Left colon (tissue), 2 donors: ENCODE results near the gene PCYT2. TPM values are rescaled to one million over a fixed set of nuclear protein-coding genes. Genes with fewer than 3 reads are reported as not detected.

ENCODE experiments used
- ATAC-seq: fragments of 200-7000 bp; cut with Tn5 transposase; one replicate; pipeline ENCODE4 v1.9.1; 2020; ENCODE audit warnings: mild to moderate bottlenecking, moderate library complexity
- DNase-seq, 2 donors: peaks; one replicate each; pipeline ENCODE4 v3.0.0-alpha.2; 2020
- intact Hi-C, 2 donors: fragments of 100-400 bp; cut with DNase I in 1 of 2; cut with micrococcal nuclease in 1 of 2; formaldehyde crosslinking; loops; one replicate each; pipeline versions ENCODE4 v1.11.2 to v1.14.0; 2022; cut with DNase I, micrococcal nuclease
- total RNA-seq, 2 donors: library from RNA; stranded (reverse); fragmentation: NEBNext Ultra II Directional; extraction: Animal tissue kit (Norgen Biotek cat#: 25700); gene quantifications; one replicate each; pipeline ENCODE4 v1.2.1, GENCODE V29; 2021
- donor health status: DM: no; HTN: no; CAD: no.
- donor health status: DM: yes; HTN: yes; CAD: no.

The PCYT2 gene
- total RNA-seq, 2 donors from 2014 or later = 49.9 to 68.9 TPM

DNA sequence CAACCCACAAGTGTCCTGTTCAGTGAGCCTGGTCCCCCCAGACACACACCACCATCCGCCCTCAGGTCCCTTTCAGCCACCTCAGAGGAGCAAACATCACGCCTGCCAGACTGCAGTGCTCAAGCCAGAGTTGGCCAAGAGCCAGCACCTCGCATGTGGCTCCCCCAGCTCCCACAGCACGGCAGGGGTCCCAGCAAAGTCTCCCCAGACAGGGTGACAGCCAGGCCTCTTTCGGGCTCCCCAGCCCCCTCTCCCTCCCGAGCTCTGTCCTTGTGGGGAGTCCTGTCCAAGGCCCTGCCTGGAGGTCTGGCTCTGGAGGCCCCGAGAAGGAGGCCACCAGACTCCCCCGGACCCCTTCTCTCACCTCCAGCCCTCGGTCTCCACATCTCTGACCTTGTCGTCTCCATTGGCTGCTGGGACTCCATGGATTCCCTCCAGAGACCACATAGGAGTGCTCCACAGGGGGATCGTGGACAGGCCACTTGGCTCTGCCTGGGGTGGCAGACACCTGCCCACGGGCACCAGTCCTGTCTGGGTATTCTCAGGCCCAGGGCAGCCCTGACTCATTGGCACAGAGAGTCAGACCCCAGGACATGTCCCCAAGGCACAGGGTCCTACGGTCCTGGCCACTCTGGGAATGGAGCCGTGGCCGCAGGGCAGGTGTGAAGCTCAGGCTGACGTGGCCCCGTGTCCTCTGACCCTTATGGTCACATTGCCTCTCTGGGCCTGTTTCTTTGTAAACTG is 37.6 kb upstream of the PCYT2 start:
- intact Hi-C loops = no loop called here
- DNase-seq (no peak), ATAC-seq (no peak)

GRCh38 chr17:81947189-81947588 is 36.0 kb upstream of the PCYT2 start, which contains the start of gene MYADML2:
TSS of gene MYADML2 (minus strand) at chr17:81947233. CDS start at chr17:81941741, 5,492 bp downstream.
- intact Hi-C loops = no loop called here
- DNase-seq (no peak), ATAC-seq (no peak)

- no peak for DNase-seq
- ATAC-seq = no peak
- intact Hi-C loops = no loop called here
Measured at GRCh38 chr17:81944858-81945257, 33.7 kb upstream of the PCYT2 start.

- ATAC-seq = no peak
- intact Hi-C loops = no loop called here
Measured at GRCh38 chr17:81942167-81942553, 31.0 kb upstream of the PCYT2 start.

DNA sequence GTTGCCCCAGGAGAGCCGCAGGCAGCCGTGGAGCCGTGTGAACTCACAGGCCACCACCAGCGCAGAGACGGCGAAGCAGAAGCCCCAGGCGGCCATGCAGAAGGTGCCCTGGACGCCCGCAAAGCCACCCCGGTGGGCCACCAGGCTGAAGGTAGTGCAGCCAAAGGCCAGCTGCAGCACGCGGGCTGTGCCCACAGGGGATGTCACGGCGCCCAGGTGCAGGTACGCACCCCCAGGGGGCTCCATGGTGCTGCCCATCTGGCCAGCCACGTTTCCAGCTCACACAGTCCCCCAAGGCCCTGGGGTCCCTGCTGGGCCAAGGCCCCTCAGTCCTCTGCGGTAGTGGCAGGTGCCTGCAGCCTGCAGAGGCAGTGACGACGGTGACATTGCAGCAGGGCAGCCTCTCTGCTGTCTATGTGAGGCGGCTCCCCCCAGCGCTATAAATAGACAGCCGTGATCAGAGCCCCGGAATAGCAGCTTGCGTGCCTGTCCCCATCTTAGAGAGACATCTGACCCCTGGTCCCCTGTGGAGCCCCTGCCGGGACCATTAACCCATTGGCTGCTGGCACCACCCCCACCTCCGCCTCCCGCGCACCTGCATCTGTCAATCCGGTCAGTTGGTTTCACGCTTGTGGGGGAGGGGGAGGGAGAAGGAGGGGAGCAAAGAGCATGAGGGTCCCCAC is 30.4 kb upstream of the PCYT2 start:
- intact Hi-C loops = no loop called here
- ATAC-seq = no peak
- no peak for DNase-seq

More at GRCh38 chr17:81942167-81942553, 31.0 kb upstream of the PCYT2 start:
- DNase-seq = no peak

DNA sequence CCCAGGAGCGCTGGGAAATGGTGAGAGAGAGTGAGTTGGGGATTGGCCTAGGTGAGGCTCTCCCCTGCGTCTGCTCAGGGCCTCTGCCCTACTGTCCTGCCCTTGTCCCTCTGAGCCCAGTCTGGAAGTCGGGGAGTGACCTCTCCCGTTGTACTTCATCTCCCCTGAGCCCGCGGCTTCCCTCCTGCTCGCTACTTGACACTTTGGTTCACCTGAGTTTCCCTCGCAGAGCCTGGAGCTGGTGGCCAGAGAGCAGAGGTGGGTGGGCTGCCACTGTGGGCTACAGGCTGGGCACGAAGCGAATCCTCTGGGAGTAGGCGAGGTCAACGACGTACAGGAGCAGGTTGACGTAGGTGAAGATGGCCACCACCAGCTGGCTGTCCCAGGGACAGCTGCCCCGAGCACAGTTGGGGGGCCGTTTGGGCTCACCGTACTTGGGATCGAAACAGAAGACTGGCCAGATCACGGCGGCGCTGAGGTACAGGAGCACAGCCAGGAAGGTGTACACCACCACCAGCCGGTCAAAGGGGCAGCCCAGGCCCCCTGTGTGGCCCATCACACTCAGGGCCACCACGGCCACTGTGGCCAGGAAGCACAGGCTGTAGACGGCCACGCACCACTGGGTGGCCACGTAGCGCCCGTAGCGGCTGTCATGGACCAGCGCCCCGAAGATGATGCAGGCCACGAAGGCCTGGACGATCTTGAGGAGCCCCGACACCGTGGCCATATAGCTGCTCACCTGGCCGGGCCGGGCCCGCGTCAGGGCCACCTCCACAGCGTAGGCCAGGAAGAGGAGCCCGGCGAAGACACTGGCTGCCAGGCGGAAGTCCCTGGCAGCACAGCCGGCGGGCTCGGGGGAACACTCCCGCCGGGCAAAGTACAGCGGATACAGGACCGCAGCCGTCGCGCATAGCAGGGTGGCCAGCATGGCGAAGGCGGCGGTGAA is 29.6 kb upstream of the PCYT2 start:
- DNase-seq (peak in 1 of 2 donors; percentile 53), ATAC-seq (peak; percentile 63)
- intact Hi-C loops = no loop called here

DNA sequence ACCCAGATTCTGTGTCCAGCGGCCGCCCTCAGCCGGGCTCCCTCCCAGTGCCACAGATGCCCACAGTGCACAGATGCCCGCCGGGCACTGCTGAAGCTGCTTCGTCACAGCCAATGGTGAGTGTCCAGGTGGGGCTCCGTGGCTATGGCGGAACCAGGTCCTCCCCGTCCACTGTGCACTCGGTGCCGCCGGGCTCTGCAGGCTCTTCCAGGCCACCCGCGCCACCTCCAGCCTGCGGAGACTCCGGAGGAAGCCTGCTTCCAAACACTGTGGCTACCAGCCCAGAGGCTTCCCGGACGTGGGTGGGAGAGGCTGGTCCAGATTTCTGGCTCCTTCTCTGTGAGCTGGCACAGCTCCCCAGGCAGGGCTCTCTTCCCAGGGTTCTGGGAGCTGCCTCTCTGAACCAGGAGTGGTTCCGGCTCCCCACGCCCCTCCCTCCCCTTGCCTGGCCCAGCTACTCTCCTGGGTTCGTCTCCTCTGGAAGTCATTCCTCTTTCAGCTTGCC is 28.7 kb upstream of the PCYT2 start:
- intact Hi-C loops = no loop called here
- no peak for ATAC-seq
- DNase-seq = no peak

- no peak for ATAC-seq
- intact Hi-C loops = no loop called here
- DNase-seq = no peak
Measured at GRCh38 chr17:81939218-81939617, 28.0 kb upstream of the PCYT2 start.

DNA sequence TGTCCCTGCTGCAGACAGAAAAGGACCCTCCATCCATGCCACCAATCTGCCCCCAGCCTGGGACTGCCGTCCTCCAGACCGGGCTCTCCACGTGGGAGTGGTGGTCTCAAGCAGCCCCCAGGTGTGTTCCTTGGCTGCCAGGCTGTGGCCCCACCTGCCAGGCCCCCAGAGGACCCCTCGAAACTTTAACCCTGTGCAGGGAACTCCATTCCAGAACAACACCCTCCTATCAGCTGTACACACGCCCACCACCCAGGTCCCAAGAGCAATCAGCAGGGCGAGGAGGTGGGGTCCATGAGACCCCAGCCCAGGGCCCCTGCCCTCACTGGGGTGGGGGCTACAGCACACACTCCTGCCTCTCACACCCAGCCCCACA is 24.5 kb upstream of the PCYT2 start:
- ATAC-seq (no peak), DNase-seq (no peak)
- intact Hi-C loops = no loop called here

DNA sequence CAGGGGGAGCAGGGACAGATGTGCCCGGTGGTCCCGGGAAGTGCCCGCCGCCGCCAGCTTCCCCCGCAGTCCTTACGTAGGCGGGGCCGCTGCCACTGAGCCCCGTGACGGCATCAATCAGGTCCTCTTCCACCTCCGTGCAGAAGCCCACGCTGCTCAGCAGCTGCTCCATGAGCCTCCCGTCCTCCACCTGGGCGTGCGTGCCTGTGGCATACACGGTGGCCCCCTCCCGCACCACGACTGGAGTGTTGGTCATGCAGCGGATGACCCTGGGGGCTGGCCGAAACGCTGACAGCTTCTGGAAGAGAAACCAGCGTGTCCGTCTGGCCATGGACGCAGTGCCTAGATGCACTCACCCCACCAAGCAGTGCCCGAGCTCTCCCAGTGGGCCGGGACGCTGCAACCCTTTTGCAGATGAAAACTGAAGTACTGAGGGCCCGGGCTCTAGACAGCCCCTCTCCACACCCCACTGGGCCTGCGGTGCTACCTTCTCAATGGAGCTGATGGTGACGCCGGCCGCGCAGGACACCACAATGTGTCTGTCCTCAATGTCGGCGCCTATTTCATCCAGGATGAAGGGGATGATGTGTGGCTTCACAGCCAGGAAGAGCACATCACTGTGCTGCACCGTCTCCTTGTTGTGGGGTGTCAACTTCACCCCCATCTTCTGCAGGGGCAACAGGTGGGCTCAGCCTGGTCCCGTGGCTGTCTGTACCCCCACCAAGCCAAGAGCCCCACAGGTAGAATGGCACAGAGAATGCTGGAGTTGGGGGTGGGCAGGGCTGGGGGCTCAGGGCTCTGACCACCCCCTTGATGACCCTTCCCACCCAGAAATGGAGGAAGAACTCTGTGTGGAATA is 23.9 kb upstream of the PCYT2 start:
- DNase-seq (no peak), ATAC-seq (no peak)
- intact Hi-C loops = no loop called here

- intact Hi-C loops = no loop called here
- no peak for ATAC-seq
- peak in 1 of 2 donors; percentile 23 for DNase-seq
Measured at GRCh38 chr17:81934098-81934757, 23.0 kb upstream of the PCYT2 start.

DNA sequence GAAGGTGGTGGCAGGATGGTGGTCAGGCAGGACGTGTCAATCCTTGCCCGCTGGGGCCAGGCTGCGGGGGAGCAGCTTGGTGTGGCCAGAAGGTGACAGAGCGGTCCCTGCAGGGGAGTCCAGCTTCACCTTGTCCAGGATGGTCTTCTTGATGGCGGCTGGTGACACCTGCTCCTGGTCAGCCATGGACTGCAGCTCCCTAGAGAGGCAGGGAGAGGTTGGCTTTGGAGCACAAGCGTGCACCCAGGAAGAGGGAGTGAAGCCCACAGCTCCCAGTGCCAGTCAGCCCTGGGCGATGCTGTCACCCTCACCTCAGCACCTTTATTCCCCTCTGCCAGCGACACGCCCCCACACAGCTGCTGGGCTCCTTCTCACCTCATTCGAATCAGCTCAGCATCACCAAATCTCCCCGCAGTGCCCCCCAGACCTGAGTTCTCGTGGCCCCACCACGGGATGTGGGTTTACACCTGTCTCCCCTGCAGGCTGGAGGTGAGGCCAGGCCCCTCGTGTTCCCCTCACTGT is 22.0 kb upstream of the PCYT2 start:
- intact Hi-C loops = no loop called here
- no peak for ATAC-seq
- no peak for DNase-seq

GRCh38 chr17:81932333-81932983 is 21.3 kb upstream of the PCYT2 start:
- no peak for ATAC-seq
- intact Hi-C loops = no loop called here
- DNase-seq = peak in 1 of 2 donors; percentile 22

DNA sequence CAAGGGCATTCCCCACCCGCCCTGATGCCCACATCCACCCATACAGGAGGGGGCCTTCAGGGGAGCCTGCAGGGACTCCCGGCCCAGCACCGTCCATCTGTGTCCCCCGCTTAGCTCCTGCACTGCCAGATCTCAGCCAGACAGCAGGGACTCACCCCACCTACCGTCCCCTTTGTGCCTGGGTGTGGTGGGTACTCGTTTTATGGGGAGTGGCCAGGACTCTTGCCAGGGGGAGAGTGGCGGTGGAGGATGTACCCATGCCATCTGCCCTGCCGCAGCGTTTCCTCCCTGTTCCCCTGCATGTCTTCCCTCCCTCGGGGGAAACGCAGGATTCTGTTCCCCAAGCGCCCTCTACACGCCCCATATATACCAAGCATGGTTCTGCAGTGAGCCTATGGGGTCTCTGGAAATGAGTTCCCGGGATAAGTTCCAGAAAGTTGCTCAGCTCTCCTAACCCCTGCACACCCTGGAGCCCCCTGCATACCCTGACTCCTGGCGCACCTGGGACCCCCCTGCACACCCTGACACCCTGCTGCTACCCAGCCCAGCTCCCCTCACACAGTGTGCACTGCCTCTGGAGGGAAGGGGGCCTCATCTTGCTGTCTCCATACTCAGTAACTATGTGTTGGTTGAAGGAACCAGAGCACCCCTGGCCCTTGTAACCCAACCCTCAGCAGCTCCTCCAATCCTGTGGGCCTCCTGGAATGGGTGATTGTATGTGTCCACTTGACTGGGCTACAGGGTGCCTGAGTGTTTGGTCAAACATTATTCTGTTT is 20.5 kb upstream of the PCYT2 start:
- intact Hi-C loops = no loop called here
- ATAC-seq (peak; percentile 6), DNase-seq (peak in 1 of 2 donors; percentile 29)

DNA sequence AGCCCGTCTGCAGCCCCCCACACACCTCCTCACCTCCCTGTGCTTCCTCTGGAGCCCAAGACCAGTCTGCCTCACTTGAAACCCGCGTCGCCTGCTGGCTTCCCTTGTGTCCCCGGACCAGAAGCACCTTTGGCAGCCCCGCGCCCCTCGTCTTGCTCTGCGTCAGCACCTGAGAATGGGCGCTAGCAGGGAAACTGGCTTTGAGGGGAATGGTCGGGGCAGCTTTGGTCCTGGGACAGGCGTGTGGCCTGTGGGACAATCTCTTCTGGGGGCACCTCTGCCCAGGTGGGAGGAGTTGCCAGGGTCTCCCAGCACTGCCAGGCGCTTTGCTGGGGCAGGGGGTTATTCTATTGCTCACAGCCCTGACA is 20.0 kb upstream of the PCYT2 start:
- ATAC-seq = no peak
- intact Hi-C loops = no loop called here
- no peak for DNase-seq
